Stimulated activated CD4-positive, alpha-beta T cell treated with anti-CD3 and anti-CD28 coated beads, Interleukin-4, amount 100 ng/mL, for 4 hours (primary cell): ENCODE measurements around the gene STK40.

ENCODE experiments used
- DNase-seq, 2 experiments: peaks; one replicate each; pipeline ENCODE4 v3.0.0-alpha.2; 2020

The STK40 gene

DNA sequence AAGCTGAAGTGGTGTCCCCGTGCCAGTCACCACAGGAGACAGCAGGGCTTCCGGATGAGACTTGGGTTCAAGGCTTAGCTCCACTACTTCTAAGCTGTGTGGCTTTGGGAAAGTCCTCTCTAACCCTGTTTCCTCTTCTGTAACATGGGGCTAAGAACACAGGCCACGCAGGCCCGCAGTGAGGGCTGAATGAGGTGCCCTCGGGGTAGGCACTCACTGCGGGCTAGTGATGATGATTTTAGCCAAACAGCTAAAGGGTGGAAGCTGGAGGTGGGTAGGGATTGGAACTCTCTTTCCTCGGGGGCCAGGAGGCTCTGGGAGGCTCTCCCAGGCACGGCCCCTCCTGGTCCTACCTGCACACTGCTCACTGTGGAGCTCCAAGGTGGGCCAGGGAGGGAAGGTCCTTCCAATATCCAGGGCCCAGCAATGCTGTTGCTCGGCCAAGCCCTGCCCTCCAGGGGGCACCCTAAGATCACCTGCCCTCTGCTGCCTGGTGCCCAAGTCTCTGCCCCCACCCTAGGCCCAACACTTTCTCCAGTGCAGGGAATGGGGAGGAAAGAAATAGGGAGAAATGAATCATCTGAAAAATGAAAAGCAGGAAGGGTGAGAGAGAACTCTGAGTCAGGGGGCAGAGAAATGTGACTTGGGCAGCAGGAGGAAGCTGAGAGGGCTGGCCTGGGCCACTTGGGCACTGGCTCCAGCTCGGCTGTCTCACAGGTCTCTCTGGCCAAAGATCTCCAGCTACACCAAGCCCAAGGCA lies 43.1 kb downstream of the STK40 start:
- DNase-seq = peak; percentile 54 to 58

DNA sequence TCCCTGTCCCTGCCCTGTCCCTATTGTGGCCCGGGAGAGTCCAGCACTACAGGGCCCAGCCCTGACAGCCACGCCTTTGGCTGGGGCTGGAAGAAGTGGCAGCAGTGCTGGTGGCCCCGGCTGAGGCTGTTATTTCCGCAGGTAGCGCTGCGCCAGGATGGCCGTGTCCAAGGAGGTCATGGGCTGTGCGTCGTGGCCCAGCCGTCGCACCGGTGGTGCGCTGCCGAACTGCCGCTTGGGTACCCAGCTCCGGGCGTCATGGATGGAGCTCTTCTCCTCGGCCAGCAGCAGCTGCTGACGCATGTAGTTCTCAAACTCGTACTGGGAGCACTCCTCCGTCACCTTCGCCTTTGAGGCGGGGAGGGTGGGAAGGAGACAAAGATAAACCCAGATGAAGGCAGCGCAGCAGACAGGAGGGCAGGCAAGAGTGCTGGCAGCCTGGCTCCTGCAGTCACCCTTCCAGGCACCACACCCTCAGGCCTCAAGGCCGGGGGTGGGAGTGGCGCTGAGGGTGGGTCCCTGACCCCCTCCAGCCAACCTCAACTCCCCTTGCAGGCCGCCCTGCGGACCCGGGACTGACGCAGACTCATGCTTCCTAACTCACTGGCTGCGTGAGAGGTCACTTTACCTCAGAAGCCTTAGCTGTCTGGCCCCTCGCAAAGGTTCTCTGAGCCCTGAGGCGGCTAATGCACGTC lies 44.0 kb downstream of the STK40 start:
- DNase-seq = no peak

DNA sequence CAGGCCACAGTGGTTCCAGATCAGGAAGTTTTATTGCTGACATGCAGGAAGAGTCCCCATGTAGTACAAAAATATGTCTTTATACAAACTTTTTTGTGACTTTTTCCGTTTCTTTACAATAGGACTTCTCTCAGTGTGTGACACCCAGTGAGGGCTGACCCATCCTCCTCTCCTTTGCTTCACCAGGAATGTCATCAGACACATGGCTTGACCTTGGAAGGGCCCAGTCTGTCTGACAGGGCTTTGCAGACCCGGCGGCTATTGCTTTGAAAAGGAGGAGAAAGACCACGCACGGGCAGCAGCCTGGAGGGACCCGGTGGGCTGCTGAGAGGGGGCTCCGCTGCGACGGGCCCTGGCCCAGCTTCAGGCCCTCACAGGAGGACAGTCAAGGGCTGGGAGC lies 46.1 kb downstream of the STK40 start:
- no peak for DNase-seq

DNA sequence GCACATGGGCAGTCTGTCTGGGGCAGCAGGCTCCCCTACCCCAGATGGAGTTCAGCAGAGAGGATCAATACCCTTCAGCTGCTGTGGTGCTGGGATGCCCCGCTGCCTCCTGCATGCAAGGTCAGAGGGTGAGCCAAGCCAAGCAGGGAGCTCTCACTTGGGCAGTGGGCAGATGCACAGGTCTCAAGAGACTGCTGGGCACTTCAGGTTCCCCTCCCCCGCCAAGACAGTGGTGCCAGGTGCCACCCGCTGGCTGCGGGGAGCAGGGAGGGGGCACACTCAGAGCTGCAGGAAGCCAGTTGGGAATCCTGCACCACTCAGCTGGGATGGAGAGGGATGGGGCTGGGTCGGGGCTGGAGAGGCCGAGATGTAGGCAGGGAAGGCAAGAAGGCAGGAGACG lies 46.5 kb downstream of the STK40 start:
- DNase-seq = no peak

DNA sequence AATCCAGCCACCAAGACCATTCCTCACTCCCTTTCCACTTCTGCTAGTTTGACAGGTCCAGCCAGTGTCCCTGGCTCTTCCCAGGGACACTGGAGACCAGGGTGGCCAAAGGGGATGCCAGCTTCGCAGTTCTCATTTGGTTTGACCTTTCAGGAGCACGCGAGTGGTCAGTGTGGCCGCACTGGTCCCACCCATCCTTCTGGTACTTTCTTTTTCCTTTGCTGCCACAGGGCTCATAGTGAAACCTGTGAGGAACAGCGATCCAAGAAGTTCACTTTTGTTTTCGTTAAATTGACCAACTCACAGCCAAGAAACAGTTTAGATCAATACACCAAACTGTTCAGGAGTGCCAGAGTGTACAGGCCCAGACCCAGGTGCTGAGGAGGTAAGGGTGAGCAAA lies 47.9 kb downstream of the STK40 start:
- no peak for DNase-seq

DNA sequence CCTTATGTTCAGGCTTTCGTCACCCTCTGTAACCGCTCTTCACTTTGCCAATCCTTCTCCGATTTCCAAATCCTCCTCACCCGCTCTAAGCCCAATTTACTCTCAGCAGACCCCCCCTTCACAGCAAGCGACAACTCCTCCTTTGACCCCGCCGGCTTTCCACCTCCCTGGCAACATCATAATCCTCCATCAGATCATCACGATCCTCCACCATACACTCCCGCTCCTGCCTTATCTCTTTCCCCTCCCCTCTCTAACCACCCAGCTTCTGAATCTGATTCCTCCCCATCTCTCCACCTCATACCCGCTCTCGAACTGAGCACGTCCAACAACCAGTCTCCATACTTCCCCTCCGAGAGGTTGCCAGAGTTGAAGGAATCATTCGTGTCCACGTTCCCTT lies 54.8 kb downstream of the STK40 start:
- no peak for DNase-seq

DNA sequence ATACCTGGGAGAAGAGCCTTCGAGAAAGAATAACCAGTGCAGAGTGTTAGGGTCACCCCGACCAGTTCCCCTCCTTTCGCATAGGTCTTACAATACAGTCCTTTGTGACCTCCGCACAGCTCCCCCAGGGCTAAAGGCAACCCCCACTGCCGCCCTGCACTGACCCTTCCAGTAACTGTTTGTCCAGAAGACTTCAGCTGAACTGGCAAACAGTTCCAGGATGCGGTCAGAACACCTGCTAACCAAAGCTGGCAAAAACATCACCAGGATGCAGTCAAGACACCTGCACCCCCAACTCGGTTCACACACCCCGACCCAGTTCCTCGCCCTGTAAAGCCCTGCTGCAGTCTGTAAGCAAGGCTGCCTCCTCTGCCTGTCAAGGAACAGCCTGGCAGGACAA lies 55.9 kb downstream of the STK40 start:
- DNase-seq = no peak

DNA sequence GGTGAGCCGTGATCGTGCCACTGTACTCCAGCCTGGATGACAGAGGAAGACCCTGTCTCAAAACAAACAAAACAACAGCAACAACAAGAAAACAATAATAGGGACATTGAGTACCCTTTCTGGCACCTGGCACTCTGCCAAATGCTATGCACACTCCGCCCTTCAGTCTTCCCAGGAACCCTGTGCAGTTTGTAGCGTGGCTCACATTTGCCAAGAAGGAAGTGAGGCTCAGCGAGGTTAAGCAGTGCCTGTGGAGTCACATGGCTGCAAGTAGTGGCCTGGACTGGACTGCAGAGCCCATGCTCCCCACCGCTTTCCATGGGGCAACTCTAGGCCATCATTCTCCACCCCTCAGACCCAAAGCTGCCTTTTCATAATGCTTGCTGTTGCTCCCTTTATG lies 57.0 kb downstream of the STK40 start:
- DNase-seq = no peak

DNA sequence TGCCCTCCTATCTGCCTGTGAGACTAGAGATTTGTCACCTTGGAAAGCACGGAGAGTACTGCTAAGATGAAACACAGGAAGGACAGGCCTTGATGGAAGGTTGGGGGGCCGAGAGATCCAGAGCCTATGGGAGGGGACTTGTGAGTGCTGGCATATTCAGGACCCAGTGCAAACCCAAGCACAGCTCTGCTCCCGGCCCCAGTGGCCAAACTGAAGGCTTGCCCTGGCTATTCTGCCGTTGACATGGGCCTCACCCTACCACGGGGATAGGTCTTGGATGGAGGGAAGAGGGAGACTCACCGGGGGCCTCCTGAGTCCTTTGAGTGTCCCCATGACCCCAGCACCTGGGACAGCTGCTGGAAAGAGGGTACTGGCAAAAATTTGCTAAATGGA lies 57.6 kb downstream of the STK40 start:
- no peak for DNase-seq

DNA sequence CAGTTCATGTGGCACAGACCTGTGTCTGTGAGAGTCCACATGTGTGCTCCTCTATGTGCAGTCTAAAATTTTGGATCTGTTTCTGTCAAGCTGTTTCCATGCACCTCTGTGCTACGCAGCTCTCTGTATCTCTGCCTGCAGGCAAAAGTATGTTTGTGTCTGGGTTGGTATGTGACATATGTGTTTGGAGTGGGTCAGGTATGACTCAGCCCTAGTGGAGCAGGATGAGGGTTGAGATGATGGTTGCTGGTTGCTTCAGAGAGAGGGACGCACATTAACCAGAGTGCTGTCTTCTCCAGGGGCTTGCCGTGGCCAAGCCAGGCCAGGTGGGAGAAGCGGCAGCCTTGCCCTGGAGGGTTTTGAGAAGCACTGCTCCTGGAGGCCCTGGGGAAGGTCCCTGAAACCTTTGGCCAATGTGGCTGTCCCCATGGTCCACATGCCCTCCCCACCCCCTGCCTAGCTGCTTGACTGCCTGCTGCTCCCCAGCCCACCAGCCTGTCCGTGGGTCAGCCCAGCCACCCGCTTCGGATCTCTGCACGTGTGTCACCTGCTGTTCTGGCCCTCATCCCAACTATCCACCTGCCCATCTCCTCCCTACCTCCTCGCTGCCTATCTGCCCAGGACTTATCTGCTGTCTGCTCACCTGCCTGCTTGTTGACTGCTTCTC lies 58.2 kb downstream of the STK40 start:
- DNase-seq = no peak

DNA sequence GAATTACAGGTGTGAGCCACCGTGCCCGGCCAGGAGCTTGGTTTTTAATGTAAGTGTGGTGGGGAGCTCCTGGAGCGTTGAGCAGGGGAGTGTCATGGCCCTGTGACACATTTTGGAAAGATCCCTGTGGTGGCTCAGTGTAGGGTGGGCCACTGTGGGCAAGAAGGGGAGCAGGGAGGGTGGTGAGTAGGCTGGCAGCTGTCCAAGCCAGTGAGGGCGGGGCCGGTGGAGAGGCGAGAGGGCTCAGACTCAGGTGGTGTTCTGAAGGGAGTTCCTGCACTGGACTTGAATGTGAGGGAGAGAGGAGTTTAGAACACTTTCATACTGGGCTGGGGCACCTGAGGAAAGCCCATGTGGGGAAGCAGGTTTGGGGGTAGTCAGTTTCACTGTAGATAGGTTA lies 59.2 kb downstream of the STK40 start:
- no peak for DNase-seq

DNA sequence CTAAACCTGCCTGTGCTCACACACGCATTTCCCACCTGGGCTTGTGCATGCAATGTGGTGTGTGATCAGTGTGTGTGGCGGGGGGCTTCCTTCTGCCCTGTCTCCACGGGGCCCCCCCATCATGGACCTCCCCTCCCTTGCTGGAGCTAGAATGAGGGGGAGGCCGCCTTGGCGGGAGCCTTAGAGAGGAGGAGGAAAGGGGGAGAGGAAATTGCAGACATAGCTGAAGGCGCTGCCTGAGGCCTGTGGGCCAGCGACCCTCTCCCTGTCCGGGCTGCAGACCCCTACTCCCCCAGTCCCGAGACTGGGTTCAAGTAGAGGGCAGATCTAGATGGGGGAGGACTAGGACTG lies 61.4 kb downstream of the STK40 start:
- no peak for DNase-seq

DNA sequence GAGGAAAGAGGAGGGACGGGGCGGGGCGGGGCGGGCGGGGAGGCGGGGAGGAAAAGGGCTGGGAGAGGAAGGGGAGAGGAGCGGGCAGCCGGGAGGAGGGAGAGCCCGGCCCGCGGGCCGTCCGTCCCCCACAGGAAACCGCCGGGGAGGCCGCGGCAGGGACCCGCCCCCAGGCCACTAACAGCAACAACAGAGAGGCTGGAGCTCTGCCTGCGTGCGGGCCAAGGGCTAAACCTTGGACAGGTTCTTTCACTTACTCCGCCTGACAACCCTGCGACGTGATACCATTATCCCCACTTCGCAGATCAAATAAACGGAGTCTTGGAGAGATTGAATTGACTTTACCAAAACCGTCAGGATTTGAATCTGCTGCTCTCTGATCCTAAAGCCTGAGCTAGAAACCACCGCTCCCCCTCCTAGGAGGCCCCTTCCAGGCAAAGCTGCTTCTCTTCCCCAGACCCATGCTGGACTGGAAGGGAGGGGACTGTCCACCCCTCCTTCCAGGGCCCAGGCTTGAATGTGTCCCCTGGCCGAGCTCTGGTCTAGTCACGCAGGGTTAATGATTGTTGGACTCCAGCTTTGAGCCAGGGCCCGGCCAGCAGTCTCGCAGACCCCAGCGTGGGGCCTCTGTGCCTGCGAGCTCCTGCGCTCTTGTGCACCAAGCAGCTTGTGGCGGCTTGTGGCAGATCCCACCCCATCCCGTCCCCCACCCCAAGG lies 61.9 kb downstream of the STK40 start, which contains the start of gene EVA1B:
TSS of gene EVA1B (minus strand) at position 10 of the 717 bp plus-strand sequence. CDS start 608 bp downstream, outside the sequence.
- DNase-seq = peak; percentile 27 to 37

DNA sequence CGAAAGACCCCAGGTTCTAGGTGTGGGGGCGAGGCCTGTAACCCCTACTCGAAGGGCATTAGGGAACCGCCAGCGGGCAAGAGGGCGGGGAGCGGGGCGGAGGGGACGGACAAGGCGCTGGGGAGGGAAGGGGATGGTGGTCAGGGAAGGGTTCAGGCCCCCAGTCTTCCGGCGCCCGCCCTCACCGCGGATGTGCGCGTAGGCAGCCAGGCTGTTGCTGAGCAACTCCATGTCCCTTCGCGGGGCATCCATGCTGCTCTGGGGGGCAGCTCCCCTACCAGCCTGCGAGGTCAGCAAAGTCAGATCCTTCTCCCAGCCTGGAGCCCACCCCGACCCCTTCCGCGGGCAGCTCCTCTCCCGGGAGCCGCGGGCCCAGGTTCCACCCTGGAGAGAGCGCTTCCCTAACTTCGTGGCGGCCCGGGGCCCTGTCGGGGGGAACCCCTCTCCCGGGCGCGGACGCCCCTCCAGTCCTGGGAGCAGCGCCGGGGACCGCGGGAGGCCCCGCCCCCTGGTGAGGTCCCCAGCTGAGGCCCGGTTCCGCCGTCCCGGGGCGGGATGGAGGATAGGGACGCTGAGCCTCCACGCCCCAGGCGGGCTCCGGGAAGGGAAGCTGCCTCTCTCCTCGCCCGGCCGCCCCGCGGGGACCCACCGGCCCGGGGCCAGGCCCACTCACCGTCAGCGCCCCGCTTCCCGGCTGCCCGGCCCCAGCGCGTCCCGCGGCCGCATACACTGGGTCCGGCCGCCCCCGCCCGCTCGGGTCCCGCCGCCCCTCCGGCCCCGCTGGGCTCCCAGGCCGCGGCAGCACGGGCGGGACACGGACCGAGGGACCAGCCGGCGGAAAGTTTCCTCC lies 62.7 kb downstream of the STK40 start:
- DNase-seq = peak in 1 of 2 experiments; percentile 33

DNA sequence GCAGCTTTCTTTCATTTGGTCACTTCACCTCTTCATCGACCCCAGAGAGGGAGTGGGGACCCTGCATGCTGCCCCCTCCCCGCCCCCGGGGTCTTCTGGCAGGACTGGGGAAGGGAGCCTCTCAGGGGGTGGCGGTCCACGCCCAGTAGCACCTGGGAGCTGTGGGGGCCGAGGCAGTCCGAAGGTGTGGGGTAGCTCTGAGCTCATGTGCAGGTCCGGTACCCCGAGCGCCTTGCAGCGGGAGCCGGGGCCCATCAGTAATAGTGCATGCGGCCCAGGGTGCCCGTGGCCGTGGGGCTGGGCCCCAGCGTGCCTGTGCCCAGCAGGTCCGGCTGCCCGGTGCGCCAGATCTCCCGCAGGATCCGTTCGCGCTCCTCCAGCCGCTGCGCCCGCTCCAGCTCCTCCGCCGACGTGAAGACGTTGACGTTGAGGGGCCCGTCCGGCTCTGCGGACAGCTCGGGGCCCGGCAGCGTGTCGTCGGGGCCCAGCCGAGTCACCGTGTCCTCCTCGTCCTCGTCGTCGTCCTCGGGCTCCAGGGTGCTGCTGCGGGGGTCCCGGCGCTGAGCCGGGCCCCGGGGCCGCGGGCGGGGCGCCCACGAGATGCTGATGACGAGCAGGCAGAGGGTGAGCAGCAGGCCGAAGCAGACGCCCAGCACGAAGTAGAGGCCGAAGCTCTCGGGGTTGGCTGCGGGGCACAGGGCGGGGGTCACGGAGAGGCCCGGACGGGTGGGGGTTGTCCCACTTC lies 63.5 kb downstream of the STK40 start:
- no peak for DNase-seq

DNA sequence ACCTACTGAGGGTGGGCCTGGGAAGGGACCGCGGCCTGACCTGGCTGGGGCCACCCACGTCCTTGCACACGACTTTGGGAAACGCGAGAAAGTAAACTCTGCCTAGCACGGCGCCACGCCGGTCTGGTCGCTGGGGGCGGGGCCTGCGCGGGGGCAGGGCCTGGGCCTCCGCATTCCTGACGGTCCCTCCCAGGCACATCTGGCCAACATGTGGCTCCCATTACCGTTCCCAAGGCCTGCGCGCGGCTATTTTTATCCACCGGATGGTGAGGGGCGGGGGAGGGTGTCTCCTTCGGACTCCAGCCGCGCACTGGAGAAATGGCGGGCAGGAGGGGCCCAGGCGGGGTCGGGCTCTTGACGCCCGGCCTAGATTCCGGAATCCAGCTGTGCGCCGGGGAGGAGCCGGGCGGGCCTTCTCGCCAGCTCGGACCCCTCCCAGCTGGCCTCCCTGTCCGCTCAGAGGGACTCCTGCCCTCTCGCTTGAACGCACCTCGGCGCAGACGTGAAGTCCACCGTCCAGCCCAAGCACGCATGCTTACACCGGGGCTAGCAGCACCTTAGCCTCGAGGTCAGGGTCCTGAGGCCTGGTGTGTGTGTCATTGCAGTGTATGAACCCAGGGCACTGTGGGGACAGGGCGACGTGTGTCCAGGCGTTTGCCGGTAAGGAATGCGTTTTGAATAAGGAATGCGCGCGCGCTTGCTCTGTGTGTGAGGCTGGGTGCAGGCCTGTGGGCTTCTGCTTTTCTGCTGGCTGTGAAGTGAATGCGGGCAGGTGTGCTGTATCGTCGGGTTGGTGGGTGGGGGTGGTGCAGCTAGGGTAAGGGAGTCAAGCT lies 64.4 kb downstream of the STK40 start:
- peak; percentile 14 to 44 for DNase-seq

DNA sequence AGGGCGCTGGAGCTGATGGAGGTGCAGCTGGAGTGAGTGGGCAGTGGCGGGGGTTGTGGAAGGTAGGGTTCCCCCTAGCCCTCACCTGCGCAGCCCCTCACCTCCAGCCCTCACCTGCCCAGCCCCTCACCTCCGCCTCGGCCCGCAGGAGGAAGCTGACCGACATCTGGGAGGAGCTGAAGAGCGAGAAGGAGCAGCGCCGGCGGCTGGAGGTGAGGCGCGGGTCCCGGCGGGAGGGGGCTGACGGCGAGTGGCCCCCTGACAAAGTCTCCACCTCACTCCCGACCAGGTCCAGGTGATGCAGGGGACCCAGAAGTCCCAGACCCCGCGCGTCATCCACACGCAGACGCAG lies 65.0 kb downstream of the STK40 start:
- DNase-seq = no peak

DNA sequence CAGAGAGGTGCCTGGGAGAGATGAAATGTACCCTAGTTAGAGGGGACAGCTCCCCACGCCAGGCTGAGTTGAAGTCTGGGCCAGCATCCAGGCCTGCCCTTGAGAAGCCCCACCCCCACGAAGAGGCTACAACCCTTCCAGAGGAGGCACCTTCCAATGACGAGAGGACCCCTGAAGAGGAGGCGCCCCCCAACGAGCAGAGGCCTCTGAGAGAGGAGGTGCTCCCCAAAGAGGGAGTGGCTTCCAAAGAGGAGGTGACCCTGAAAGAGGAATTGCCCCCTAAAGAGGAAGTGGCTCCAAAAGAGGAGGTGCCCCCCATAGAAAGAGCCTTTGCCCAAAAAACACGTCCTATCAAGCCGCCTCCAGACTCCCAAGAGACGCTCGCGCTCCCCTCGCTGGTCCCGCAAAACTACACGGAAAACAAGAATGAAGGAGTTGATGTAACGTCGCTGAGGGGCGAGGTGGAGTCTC lies 65.4 kb downstream of the STK40 start:
- no peak for DNase-seq

DNA sequence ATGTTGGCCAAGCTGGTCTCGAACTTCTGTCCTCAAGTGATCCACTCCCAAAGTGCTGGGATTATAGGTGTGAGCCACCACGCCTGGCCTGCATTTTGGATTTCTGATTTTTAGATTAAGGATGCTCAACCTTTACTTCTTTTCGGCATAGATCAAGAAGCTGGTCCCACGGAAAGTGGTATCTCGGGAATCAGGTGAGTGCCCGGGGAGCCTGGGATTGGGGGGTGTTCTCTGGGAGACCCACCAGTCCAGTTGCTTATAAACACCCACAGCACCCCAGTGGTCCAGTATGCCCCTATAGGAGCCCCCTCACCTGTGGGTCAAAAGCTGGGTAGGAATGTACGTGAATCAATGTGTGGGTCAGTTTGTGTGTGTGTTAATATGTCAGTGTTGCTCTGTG lies 76.3 kb downstream of the STK40 start:
- no peak for DNase-seq

DNA sequence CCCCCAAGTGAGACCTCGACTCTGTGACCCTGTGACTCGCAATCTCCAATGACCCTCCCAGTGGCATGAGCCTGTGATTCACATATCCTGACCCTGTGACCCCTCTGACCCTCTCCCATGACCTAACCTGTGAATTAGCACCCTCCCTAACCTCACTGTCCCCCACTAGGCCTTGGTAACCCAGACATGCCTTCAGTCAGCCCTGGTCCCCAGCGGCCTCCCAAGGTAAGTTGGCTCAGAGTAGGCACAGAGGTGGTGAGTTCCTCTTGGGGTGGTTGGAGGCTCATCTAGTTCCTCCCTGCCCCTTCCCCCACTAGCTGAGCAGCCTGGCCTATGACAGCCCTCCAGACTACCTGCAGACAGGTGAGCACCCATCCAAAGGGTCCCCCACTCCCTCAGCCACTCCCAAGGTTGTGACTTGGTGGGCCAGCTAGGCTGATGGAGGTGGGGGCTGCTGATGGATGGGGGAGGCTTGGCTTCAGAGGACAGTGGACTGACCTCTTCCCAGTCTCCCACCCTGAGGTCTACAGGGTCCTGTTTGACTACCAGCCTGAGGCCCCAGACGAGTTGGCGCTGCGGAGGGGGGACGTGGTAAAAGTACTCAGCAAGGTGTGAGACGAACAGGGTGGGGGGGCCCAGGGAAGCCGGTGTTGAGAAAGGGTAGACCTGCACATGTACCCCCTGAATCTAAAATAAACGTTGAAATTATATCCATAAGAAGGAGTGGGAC lies 78.0 kb downstream of the STK40 start:
- DNase-seq = no peak
